Left ventricle myocardium inferior (tissue), 1 donor: ENCODE measurements around the gene THSD4. TPM values are rescaled to one million over a fixed set of nuclear protein-coding genes. Genes with fewer than 3 reads are reported as not detected.

Experiments used
- DNase-seq: peaks from one replicate; pipeline ENCODE4 v3.0.0-alpha.2; 2020
- H3K27ac ChIP-seq: fragments of 200-600 bp; replicated peaks from 2 replicates; pipeline ENCODE4 v1.8.0; 2021
- H3K27me3 ChIP-seq: fragments of 200-600 bp; 2 replicates; pipeline ENCODE4 v1.8.0; 2021; ENCODE audit warnings: low read depth
- H3K36me3 ChIP-seq: fragments of 200-600 bp; 2 replicates; pipeline ENCODE4 v1.8.0; 2021
- H3K4me1 ChIP-seq: fragments of 200-600 bp; 2 replicates; pipeline ENCODE4 v1.8.0; 2021
- H3K4me3 ChIP-seq: fragments of 200-600 bp; 2 replicates; pipeline ENCODE4 v1.8.0; 2021; ENCODE audit warnings: mild to moderate bottlenecking, moderate library complexity
- H3K9me3 ChIP-seq: fragments of 200-600 bp; replicated peaks from 2 replicates; pipeline ENCODE4 v1.8.0; 2021
- intact Hi-C: fragments of 100-400 bp; cut with micrococcal nuclease; formaldehyde crosslinking; loops from one replicate; pipeline ENCODE4 v1.11.0; 2022
- total RNA-seq: library from RNA; stranded (reverse); fragmentation: NEBNext Ultra II Directional; extraction: Animal tissue kit (Norgen Biotek cat#: 25700); gene quantifications from one replicate; pipeline ENCODE4 v1.2.1, GENCODE V29; 2021
- TF ChIP-seq, protein P1 (sequence below): fragments of 200-600 bp; IDR thresholded peaks from 2 replicates; pipeline ENCODE4 v1.8.0; 2021; ENCODE audit warnings: antibody characterized with exemption, mild to moderate bottlenecking, borderline replicate concordance
- donor health status: DM: no; HTN: yes; CAD: no; lungs with severe emphysema.

Gene THSD4
- total RNA-seq, 1 donor from 2014 or later: 95.8 TPM

DNA sequence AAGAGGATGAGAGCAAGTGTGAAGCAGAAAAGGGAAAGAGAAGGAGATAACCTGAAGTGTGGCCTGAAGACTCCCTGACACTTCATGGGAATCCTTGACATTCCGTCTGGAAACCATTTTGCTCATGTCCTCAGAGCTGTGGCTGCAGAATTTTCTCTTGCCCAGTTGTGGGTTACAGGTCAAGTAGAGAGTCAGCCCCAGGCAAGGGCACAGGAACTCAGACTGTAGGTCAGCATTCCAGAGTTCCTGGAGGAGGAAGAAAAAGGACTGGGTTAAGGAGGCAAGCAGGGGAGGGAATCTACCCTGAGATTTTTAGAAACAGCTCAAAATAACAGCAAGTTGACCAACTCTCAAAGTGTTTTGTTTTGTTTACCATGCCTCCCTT, 4.1 kb upstream of the THSD4 start:
- Histone ChIP-seq H3K4me1 (peaks cover 15% of the 10 kb centered on the region), H3K4me3 (no peak overlapping the region), H3K36me3 (no peaks in the 10 kb centered on the region), H3K9me3 (no peaks in the 10 kb centered on the region), H3K27ac (no peak overlapping the region), H3K27me3 (peaks cover 3% of the 10 kb centered on the region)
- DNase-seq: no peak
- intact Hi-C loops: no loop called here
- TF ChIP-seq, protein P1, sequence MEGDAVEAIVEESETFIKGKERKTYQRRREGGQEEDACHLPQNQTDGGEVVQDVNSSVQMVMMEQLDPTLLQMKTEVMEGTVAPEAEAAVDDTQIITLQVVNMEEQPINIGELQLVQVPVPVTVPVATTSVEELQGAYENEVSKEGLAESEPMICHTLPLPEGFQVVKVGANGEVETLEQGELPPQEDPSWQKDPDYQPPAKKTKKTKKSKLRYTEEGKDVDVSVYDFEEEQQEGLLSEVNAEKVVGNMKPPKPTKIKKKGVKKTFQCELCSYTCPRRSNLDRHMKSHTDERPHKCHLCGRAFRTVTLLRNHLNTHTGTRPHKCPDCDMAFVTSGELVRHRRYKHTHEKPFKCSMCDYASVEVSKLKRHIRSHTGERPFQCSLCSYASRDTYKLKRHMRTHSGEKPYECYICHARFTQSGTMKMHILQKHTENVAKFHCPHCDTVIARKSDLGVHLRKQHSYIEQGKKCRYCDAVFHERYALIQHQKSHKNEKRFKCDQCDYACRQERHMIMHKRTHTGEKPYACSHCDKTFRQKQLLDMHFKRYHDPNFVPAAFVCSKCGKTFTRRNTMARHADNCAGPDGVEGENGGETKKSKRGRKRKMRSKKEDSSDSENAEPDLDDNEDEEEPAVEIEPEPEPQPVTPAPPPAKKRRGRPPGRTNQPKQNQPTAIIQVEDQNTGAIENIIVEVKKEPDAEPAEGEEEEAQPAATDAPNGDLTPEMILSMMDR: no peak

DNA sequence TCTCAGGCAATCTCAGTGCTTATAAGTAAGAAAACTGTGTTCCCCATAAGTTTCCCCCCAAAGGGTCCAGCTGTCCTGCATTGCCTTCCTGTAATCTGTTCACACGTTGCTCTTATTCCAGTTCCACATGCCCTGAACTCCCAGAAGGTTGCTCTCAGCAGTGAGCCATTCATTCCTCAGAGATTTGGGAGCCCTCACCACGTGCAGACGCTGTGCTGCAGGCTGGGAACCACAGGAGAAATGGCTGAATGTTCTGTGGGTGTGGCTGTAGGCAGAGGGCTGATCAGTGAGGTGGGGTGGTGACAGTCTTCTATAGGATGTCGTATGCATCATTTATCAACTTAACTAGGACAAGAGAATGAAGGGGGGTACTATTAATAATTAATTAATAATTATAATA, 3.3 kb upstream of the THSD4 start:
- H3K27ac ChIP-seq: no peak overlapping the region
- intact Hi-C loops: no loop called here
- TF ChIP-seq, protein P1: no peak

DNA sequence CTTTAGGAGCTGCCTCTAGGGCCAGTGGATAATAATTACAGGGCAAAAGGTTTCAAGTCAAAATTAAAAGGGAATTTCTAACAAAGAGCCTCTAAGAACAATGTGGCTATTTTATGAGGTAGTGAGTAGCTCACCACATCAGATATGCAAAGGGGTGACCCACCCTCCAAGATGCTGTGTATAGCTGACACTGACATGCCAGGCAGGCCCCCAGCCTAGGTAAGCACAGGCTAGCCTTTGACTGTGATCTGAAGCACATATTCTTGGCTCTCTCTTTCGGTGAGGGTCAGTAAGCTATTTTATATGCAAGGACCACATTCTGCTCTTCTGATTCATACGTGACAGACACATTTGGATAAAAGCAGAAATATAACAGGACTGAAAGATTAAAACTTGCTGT, 2.8 kb upstream of the THSD4 start:
- TF ChIP-seq, protein P1: no peak
- intact Hi-C loops: no loop called here
- no peak overlapping the region for H3K4me3 ChIP-seq
- no peak for DNase-seq
- peaks cover 19% of the 10 kb centered on the region for H3K4me1 ChIP-seq
- H3K27me3 ChIP-seq: peaks cover 6% of the 10 kb centered on the region
- no peak overlapping the region for H3K27ac ChIP-seq
- no peaks in the 10 kb centered on the region for H3K9me3 ChIP-seq
- no peaks in the 10 kb centered on the region for H3K36me3 ChIP-seq

More for the DNA sequence above, 3.3 kb upstream of the THSD4 start:
- Histone ChIP-seq H3K4me1 (peaks cover 19% of the 10 kb centered on the region), H3K27me3 (peaks cover 6% of the 10 kb centered on the region), H3K4me3 (no peak overlapping the region), H3K36me3 (no peaks in the 10 kb centered on the region), H3K9me3 (no peaks in the 10 kb centered on the region)
- no peak for DNase-seq

DNA sequence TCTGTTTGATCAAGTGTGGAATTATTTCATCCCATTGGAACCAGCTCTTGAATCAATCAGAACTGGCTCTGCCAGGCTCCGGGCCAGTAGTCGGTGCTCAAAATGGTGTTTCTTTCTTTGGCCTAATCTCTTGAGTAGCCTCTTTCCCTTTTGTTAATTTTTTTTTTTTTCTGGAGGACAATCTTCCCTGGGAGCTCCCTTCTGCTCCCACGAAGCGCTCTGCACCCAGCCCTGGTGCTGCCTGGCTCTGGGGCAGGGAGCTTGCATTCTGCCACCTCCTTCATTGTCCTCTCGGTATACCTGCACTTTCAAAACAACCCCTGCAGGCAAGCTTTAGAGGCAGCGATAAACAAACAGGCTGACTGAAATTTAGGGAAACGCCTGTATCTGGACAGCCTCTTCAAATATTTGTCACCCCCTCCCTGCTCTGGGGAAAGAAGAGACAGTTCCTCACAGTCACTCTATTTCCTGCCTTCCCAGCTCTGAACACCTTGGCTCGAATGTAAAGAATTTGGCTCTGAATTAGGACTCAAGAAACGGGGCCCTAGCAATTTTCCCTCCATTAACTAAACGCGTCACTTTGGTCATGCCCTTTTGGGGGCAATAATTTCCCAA, 1.1 kb upstream of the THSD4 start:
- Histone ChIP-seq H3K27me3 (peaks cover 6% of the 10 kb centered on the region), H3K27ac (peak overlapping the region; percentile 96), H3K9me3 (no peaks in the 10 kb centered on the region), H3K36me3 (no peaks in the 10 kb centered on the region), H3K4me3 (no peak overlapping the region), H3K4me1 (peaks cover 28% of the 10 kb centered on the region)
- TF ChIP-seq, protein P1: no peak
- DNase-seq: no peak
- intact Hi-C loops: no loop called here

DNA sequence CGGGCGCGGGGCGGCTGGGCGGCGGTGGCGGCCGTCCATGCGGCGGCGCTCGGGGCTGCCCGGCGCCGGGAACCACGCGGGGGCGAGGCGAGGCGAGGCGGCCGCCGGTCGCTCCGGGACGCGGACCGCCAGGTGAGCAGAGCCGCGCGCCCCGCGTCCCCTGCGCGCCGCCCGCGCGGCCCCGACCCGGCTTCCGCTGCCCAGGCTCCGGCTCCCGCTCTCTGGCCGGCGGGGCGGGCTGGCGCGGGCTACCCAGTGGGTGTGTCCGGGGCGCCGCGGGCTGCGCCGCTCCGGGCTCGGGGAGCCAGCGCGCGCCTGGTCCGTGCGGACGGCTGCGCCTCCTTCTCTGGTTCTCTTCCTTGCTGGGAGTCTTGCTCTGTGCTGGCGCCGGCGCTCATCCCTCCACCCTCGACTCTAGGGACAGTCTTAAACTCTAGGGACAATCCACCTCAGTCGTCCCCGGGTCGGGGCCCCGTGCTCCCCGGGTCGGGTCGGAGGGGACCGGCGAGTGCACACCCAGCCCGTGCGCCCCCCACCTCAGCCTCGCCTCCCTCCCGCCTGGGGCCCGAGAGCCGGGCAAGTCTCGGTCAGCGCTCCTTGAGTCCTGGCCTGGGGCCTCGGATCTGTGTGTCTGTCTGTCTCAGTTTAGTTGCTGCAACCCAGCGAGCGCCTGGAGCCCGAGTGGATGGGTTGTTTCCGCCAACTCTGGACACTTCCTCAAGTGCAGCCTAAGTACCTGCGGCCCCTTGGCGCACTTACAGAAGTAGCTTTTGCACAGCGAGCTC, 488 bp downstream of the THSD4 start:
- intact Hi-C loops: no loop called here

More for the DNA sequence above, 488 bp downstream of the THSD4 start:
- DNase-seq: peak; percentile 56
- peaks cover 35% of the 10 kb centered on the region for H3K4me1 ChIP-seq
- peak overlapping the region; percentile 96 for H3K27ac ChIP-seq
- TF ChIP-seq, protein P1: peak; percentile 8
- H3K36me3 ChIP-seq: no peaks in the 10 kb centered on the region
- H3K4me3 ChIP-seq: peak overlapping the region; percentile 78
- peaks cover 6% of the 10 kb centered on the region for H3K27me3 ChIP-seq
- no peaks in the 10 kb centered on the region for H3K9me3 ChIP-seq
